ENCODE measurements around the gene RAB28. TPM values are rescaled to one million over a fixed set of nuclear protein-coding genes. Genes with fewer than 3 reads are reported as not detected.

RAB28 gene
- total RNA-seq, 8 experiments from 2014 or later = 16.8 to 40.9 (median 26.0) TPM

GRCh38 chr4:13493793-13494192, 9.7 kb upstream of the RAB28 start:
- in situ Hi-C loops (cut with MboI; ENCODE audit: low pct_unique_long_range_greater_than_20kb in 2 of 9, low sequenced_read_pairs in 9 of 9, unreplicated experiment in 9 of 9) = no loop called here
- Histone ChIP-seq H3K4me3 (no peak overlapping the region), H3K27ac (no peak overlapping the region), H3K4me1 (replicated peaks in 1 of 2) (no peaks in the 10 kb centered on the region)
- no peak for ATAC-seq (replicated peaks in 6 of 8)

GRCh38 chr4:13492747-13493146, 8.6 kb upstream of the RAB28 start:
- ATAC-seq (replicated peaks in 6 of 8) = no peak
- in situ Hi-C loops (cut with MboI; ENCODE audit: low pct_unique_long_range_greater_than_20kb in 2 of 9, low sequenced_read_pairs in 9 of 9, unreplicated experiment in 9 of 9) = no loop called here
- 29 to 100% (median 88%) methylated on average over 1 to 3 of the region's 3 CpGs; no CpG with 5 or more reads in 1 of the 10 experiments for WGBS, 10 experiments
- no peaks in the 10 kb centered on the region for H3K4me1 ChIP-seq (replicated peaks in 1 of 2)
- no peak overlapping the region for H3K27ac ChIP-seq
- no peak overlapping the region for H3K4me3 ChIP-seq

GRCh38 chr4:13484749-13485221, 645 bp upstream of the RAB28 start:
- ATAC-seq (replicated peaks in 6 of 8) = peak; percentile 5 to 25 (median 12)
- peak overlapping the region; percentile 54 to 74 (median 62) for H3K4me3 ChIP-seq
- peak overlapping the region; percentile 99 for H3K27ac ChIP-seq
- in situ Hi-C loops (cut with MboI; ENCODE audit: low pct_unique_long_range_greater_than_20kb in 2 of 9, low sequenced_read_pairs in 9 of 9, unreplicated experiment in 9 of 9) = no loop called here
- WGBS, 10 experiments = 0 to 60% (median 7%) methylated on average over 1 to 19 of the region's 23 CpGs; no CpG with 5 or more reads in 1 of the 10 experiments
- H3K4me1 ChIP-seq (replicated peaks in 1 of 2) = peaks cover 3 to 9% of the 10 kb centered on the region in 2 donors

GRCh38 chr4:13483768-13484121, 395 bp downstream of the RAB28 start:
- 0% methylated on average over 1 of the region's 30 CpGs; no CpG with 5 or more reads in 8 of the 10 experiments for WGBS, 10 experiments
- peak overlapping the region; percentile 54 to 74 (median 62) for H3K4me3 ChIP-seq
- peak in 7 of 8 experiments; percentile 30 to 52 (median 35) for ATAC-seq (replicated peaks in 6 of 8)
- peaks cover 3 to 9% of the 10 kb centered on the region in 2 donors for H3K4me1 ChIP-seq (replicated peaks in 1 of 2)
- peak overlapping the region; percentile 99 for H3K27ac ChIP-seq
- in situ Hi-C loops (cut with MboI; ENCODE audit: low pct_unique_long_range_greater_than_20kb in 2 of 9, low sequenced_read_pairs in 9 of 9, unreplicated experiment in 9 of 9) = no loop called here

- 0 to 22% (median 3%) methylated on average over 1 to 10 of the region's 17 CpGs; no CpG with 5 or more reads in 2 of the 10 experiments for WGBS, 10 experiments
Observed at GRCh38 chr4:13483136-13483767, 888 bp downstream of the RAB28 start.

GRCh38 chr4:13481569-13481968, 2.6 kb downstream of the RAB28 start:
- no peak for ATAC-seq (replicated peaks in 6 of 8)
- WGBS, 10 experiments = 0 to 19% (median 8%) methylated on average over 1 of the region's 1 CpG
- in situ Hi-C loops (cut with MboI; ENCODE audit: low pct_unique_long_range_greater_than_20kb in 2 of 9, low sequenced_read_pairs in 9 of 9, unreplicated experiment in 9 of 9) = no loop called here
- H3K4me1 ChIP-seq (replicated peaks in 1 of 2) = peaks cover 3 to 9% of the 10 kb centered on the region in 2 donors
- H3K27ac ChIP-seq = no peak overlapping the region
- H3K4me3 ChIP-seq = peak overlapping the region in 1 of 5 donors; percentile 6

More at GRCh38 chr4:13483136-13483767, 888 bp downstream of the RAB28 start:
- in situ Hi-C loops (cut with MboI; ENCODE audit: low pct_unique_long_range_greater_than_20kb in 2 of 9, low sequenced_read_pairs in 9 of 9, unreplicated experiment in 9 of 9) = no loop called here
- peak in 5 of 8 experiments; percentile 2 to 15 (median 14) for ATAC-seq (replicated peaks in 6 of 8)
- Histone ChIP-seq H3K27ac (peak overlapping the region; percentile 99), H3K4me3 (peak overlapping the region; percentile 54 to 74 (median 62)), H3K4me1 (replicated peaks in 1 of 2) (peaks cover 3 to 9% of the 10 kb centered on the region in 2 donors)

- Histone ChIP-seq H3K4me3 (no peak overlapping the region), H3K27ac (no peak overlapping the region), H3K4me1 (replicated peaks in 1 of 2) (peaks cover 3 to 9% of the 10 kb centered on the region in 2 donors)
- WGBS, 10 experiments = 20 to 100% (median 94%) methylated on average over 1 of the region's 1 CpG; no CpG with 5 or more reads in 3 of the 10 experiments
- ATAC-seq (replicated peaks in 6 of 8) = no peak
- in situ Hi-C loops (cut with MboI; ENCODE audit: low pct_unique_long_range_greater_than_20kb in 2 of 9, low sequenced_read_pairs in 9 of 9, unreplicated experiment in 9 of 9) = no loop called here
Observed at GRCh38 chr4:13478707-13479106, 5.4 kb downstream of the RAB28 start.

- in situ Hi-C loops (cut with MboI; ENCODE audit: low pct_unique_long_range_greater_than_20kb in 2 of 9, low sequenced_read_pairs in 9 of 9, unreplicated experiment in 9 of 9) = no loop called here
- whole genome bisulfite sequencing, 10 experiments = 49 to 100% (median 98%) methylated on average over 1 to 2 of the region's 2 CpGs; no CpG with 5 or more reads in 2 of the 10 experiments
- ATAC-seq (replicated peaks in 6 of 8) = no peak
Observed at GRCh38 chr4:13478131-13478530, 6.0 kb downstream of the RAB28 start.

GRCh38 chr4:13476915-13477314, 7.2 kb downstream of the RAB28 start:
- ATAC-seq (replicated peaks in 6 of 8) = peak in 2 of 8 experiments; percentile 50 to 77
- Histone ChIP-seq H3K4me1 (replicated peaks in 1 of 2) (peaks cover 3 to 9% of the 10 kb centered on the region in 2 donors), H3K27ac (no peak overlapping the region), H3K4me3 (no peak overlapping the region)
- in situ Hi-C loops (cut with MboI; ENCODE audit: low pct_unique_long_range_greater_than_20kb in 2 of 9, low sequenced_read_pairs in 9 of 9, unreplicated experiment in 9 of 9) = no loop called here
- WGBS, 10 experiments = 7 to 100% (median 73%) methylated on average over 1 to 2 of the region's 2 CpGs; no CpG with 5 or more reads in 2 of the 10 experiments

More at GRCh38 chr4:13478131-13478530, 6.0 kb downstream of the RAB28 start:
- Histone ChIP-seq H3K4me3 (no peak overlapping the region), H3K4me1 (replicated peaks in 1 of 2) (peaks cover 3 to 9% of the 10 kb centered on the region in 2 donors), H3K27ac (no peak overlapping the region)

- ATAC-seq (replicated peaks in 6 of 8) = no peak
- in situ Hi-C loops (cut with MboI; ENCODE audit: low pct_unique_long_range_greater_than_20kb in 2 of 9, low sequenced_read_pairs in 9 of 9, unreplicated experiment in 9 of 9) = no loop called here
- Histone ChIP-seq H3K27ac (no peak overlapping the region), H3K4me1 (replicated peaks in 1 of 2) (peaks cover 2% of the 10 kb centered on the region in 2 donors), H3K4me3 (no peak overlapping the region)
Observed at GRCh38 chr4:13476152-13476551, 8.0 kb downstream of the RAB28 start.

- WGBS, 10 experiments = 88 to 100% (median 100%) methylated on average over 1 to 3 of the region's 3 CpGs; no CpG with 5 or more reads in 1 of the 10 experiments
- Histone ChIP-seq H3K4me3 (no peak overlapping the region), H3K27ac (no peak overlapping the region), H3K4me1 (replicated peaks in 1 of 2) (no peaks in the 10 kb centered on the region)
- in situ Hi-C loops (cut with MboI; ENCODE audit: low pct_unique_long_range_greater_than_20kb in 2 of 9, low sequenced_read_pairs in 9 of 9, unreplicated experiment in 9 of 9) = no loop called here
- no peak for ATAC-seq (replicated peaks in 6 of 8)
Observed at GRCh38 chr4:13471400-13471799, 12.7 kb downstream of the RAB28 start.

- no peak overlapping the region for H3K27ac ChIP-seq
- H3K4me3 ChIP-seq = no peak overlapping the region
- in situ Hi-C loops (cut with MboI; ENCODE audit: low pct_unique_long_range_greater_than_20kb in 2 of 9, low sequenced_read_pairs in 9 of 9, unreplicated experiment in 9 of 9) = no loop called here
- no peak for ATAC-seq (replicated peaks in 6 of 8)
- no peaks in the 10 kb centered on the region for H3K4me1 ChIP-seq (replicated peaks in 1 of 2)
Observed at GRCh38 chr4:13470379-13470778, 13.8 kb downstream of the RAB28 start.

- no peak overlapping the region for H3K27ac ChIP-seq
Observed at GRCh38 chr4:13464973-13465372, 19.2 kb downstream of the RAB28 start.

GRCh38 chr4:13464543-13464942, 19.6 kb downstream of the RAB28 start:
- in situ Hi-C loops (cut with MboI; ENCODE audit: low pct_unique_long_range_greater_than_20kb in 2 of 9, low sequenced_read_pairs in 9 of 9, unreplicated experiment in 9 of 9) = no loop called here
- H3K4me3 ChIP-seq = no peak overlapping the region
- no peaks in the 10 kb centered on the region for H3K4me1 ChIP-seq (replicated peaks in 1 of 2)
- ATAC-seq (replicated peaks in 6 of 8) = no peak
- H3K27ac ChIP-seq = no peak overlapping the region

More at GRCh38 chr4:13464973-13465372, 19.2 kb downstream of the RAB28 start:
- in situ Hi-C loops (cut with MboI; ENCODE audit: low pct_unique_long_range_greater_than_20kb in 2 of 9, low sequenced_read_pairs in 9 of 9, unreplicated experiment in 9 of 9) = no loop called here
- no peak for ATAC-seq (replicated peaks in 6 of 8)
- WGBS, 10 experiments = 91 to 100% (median 95%) methylated on average over 3 of the region's 3 CpGs
- Histone ChIP-seq H3K4me3 (no peak overlapping the region), H3K4me1 (replicated peaks in 1 of 2) (no peaks in the 10 kb centered on the region)

Data from motor neuron (in vitro differentiated cells).